ENCODE data around the gene TIGIT. TPM values are rescaled to one million over a fixed set of nuclear protein-coding genes. Genes with fewer than 3 reads are reported as not detected.

Gene TIGIT
- total RNA-seq, 1 experiment from 2014 or later = 1.2 TPM

- no peaks in the 10 kb centered on the region for H3K27me3 ChIP-seq (ENCODE audit: low read length)
- H3K79me2 ChIP-seq (ENCODE audit: low read length) = no peaks in the 10 kb centered on the region
- no peaks in the 10 kb centered on the region for H3K4me1 ChIP-seq (ENCODE audit: low read length)
- no peaks in the 10 kb centered on the region for H3K9me2 ChIP-seq (replicated peaks; ENCODE audit: insufficient read depth, low read length)
- DNase-seq = no peak
- H2AFZ ChIP-seq (ENCODE audit: low read length) = no peak overlapping the region
- no peak overlapping the region for H3K4me3 ChIP-seq (ENCODE audit: low read length)
- no peak overlapping the region for H3K4me2 ChIP-seq (ENCODE audit: low read depth, low read length, poor library complexity, severe bottlenecking)
- no peaks in the 10 kb centered on the region for H3K36me3 ChIP-seq (ENCODE audit: insufficient read depth, low read length)
- no peak overlapping the region for H3K9ac ChIP-seq (ENCODE audit: low read length)
- H4K20me1 ChIP-seq (ENCODE audit: insufficient read depth, low read depth, low read length) = no peaks in the 10 kb centered on the region
- H3K27ac ChIP-seq (ENCODE audit: low read length) = no peak overlapping the region
- H3K9me3 ChIP-seq (ENCODE audit: low read length) = no peaks in the 10 kb centered on the region
Observed at GRCh38 chr3:114318295-114318694, 24.5 kb downstream of the TIGIT start.

- Histone ChIP-seq H3K4me2 (ENCODE audit: low read depth, low read length, poor library complexity, severe bottlenecking) (no peak overlapping the region), H2AFZ (ENCODE audit: low read length) (no peak overlapping the region), H3K4me1 (ENCODE audit: low read length) (peaks cover 3% of the 10 kb centered on the region), H3K9ac (ENCODE audit: low read length) (no peak overlapping the region), H3K4me3 (ENCODE audit: low read length) (no peak overlapping the region), H3K27ac (ENCODE audit: low read length) (no peak overlapping the region), H3K36me3 (ENCODE audit: insufficient read depth, low read length) (no peaks in the 10 kb centered on the region), H4K20me1 (ENCODE audit: insufficient read depth, low read depth, low read length) (no peaks in the 10 kb centered on the region), H3K27me3 (ENCODE audit: low read length) (no peaks in the 10 kb centered on the region), H3K9me2 (replicated peaks; ENCODE audit: insufficient read depth, low read length) (no peaks in the 10 kb centered on the region), H3K9me3 (ENCODE audit: low read length) (no peaks in the 10 kb centered on the region), H3K79me2 (ENCODE audit: low read length) (no peaks in the 10 kb centered on the region)
- DNase-seq = no peak
Observed at GRCh38 chr3:114319453-114319852, 25.6 kb downstream of the TIGIT start.

GRCh38 chr3:114320246-114320645 is 26.4 kb downstream of the TIGIT start:
- Histone ChIP-seq H2AFZ (ENCODE audit: low read length) (no peak overlapping the region), H4K20me1 (ENCODE audit: insufficient read depth, low read depth, low read length) (no peaks in the 10 kb centered on the region), H3K79me2 (ENCODE audit: low read length) (no peaks in the 10 kb centered on the region), H3K36me3 (ENCODE audit: insufficient read depth, low read length) (no peaks in the 10 kb centered on the region), H3K9me2 (replicated peaks; ENCODE audit: insufficient read depth, low read length) (no peaks in the 10 kb centered on the region), H3K9ac (ENCODE audit: low read length) (no peak overlapping the region), H3K4me2 (ENCODE audit: low read depth, low read length, poor library complexity, severe bottlenecking) (no peak overlapping the region), H3K4me1 (ENCODE audit: low read length) (peaks cover 11% of the 10 kb centered on the region), H3K9me3 (ENCODE audit: low read length) (no peaks in the 10 kb centered on the region), H3K27ac (ENCODE audit: low read length) (no peak overlapping the region), H3K4me3 (ENCODE audit: low read length) (no peak overlapping the region), H3K27me3 (ENCODE audit: low read length) (no peaks in the 10 kb centered on the region)
- DNase-seq = no peak

- no peak overlapping the region for H3K27ac ChIP-seq (ENCODE audit: low read length)
- H3K27me3 ChIP-seq (ENCODE audit: low read length) = no peaks in the 10 kb centered on the region
- no peaks in the 10 kb centered on the region for H3K36me3 ChIP-seq (ENCODE audit: insufficient read depth, low read length)
- H3K79me2 ChIP-seq (ENCODE audit: low read length) = no peaks in the 10 kb centered on the region
- H3K9me2 ChIP-seq (replicated peaks; ENCODE audit: insufficient read depth, low read length) = no peaks in the 10 kb centered on the region
- DNase-seq = no peak
- H4K20me1 ChIP-seq (ENCODE audit: insufficient read depth, low read depth, low read length) = no peaks in the 10 kb centered on the region
- no peak overlapping the region for H2AFZ ChIP-seq (ENCODE audit: low read length)
- no peak overlapping the region for H3K4me2 ChIP-seq (ENCODE audit: low read depth, low read length, poor library complexity, severe bottlenecking)
- H3K9me3 ChIP-seq (ENCODE audit: low read length) = no peaks in the 10 kb centered on the region
- no peak overlapping the region for H3K9ac ChIP-seq (ENCODE audit: low read length)
- peaks cover 12% of the 10 kb centered on the region for H3K4me1 ChIP-seq (ENCODE audit: low read length)
- no peak overlapping the region for H3K4me3 ChIP-seq (ENCODE audit: low read length)
Observed at GRCh38 chr3:114323546-114324254, 29.9 kb downstream of the TIGIT start.

- no peaks in the 10 kb centered on the region for H3K36me3 ChIP-seq (ENCODE audit: insufficient read depth, low read length)
- no peaks in the 10 kb centered on the region for H3K9me2 ChIP-seq (replicated peaks; ENCODE audit: insufficient read depth, low read length)
- no peaks in the 10 kb centered on the region for H3K9me3 ChIP-seq (ENCODE audit: low read length)
- H3K27ac ChIP-seq (ENCODE audit: low read length) = no peak overlapping the region
- no peaks in the 10 kb centered on the region for H3K79me2 ChIP-seq (ENCODE audit: low read length)
- H2AFZ ChIP-seq (ENCODE audit: low read length) = no peak overlapping the region
- no peak overlapping the region for H3K4me3 ChIP-seq (ENCODE audit: low read length)
- DNase-seq = no peak
- no peak overlapping the region for H3K4me2 ChIP-seq (ENCODE audit: low read depth, low read length, poor library complexity, severe bottlenecking)
- H3K27me3 ChIP-seq (ENCODE audit: low read length) = no peaks in the 10 kb centered on the region
- no peak overlapping the region for H3K9ac ChIP-seq (ENCODE audit: low read length)
- H4K20me1 ChIP-seq (ENCODE audit: insufficient read depth, low read depth, low read length) = no peaks in the 10 kb centered on the region
- peaks cover 16% of the 10 kb centered on the region for H3K4me1 ChIP-seq (ENCODE audit: low read length)
Observed at GRCh38 chr3:114327665-114328064, 33.8 kb downstream of the TIGIT start.

- no peaks in the 10 kb centered on the region for H3K36me3 ChIP-seq (ENCODE audit: insufficient read depth, low read length)
- no peaks in the 10 kb centered on the region for H3K79me2 ChIP-seq (ENCODE audit: low read length)
- no peaks in the 10 kb centered on the region for H3K27me3 ChIP-seq (ENCODE audit: low read length)
- H3K4me2 ChIP-seq (ENCODE audit: low read depth, low read length, poor library complexity, severe bottlenecking) = no peak overlapping the region
- H2AFZ ChIP-seq (ENCODE audit: low read length) = no peak overlapping the region
- no peak for DNase-seq
- H3K9ac ChIP-seq (ENCODE audit: low read length) = no peak overlapping the region
- H4K20me1 ChIP-seq (ENCODE audit: insufficient read depth, low read depth, low read length) = no peaks in the 10 kb centered on the region
- H3K4me1 ChIP-seq (ENCODE audit: low read length) = peaks cover 23% of the 10 kb centered on the region
- no peaks in the 10 kb centered on the region for H3K9me2 ChIP-seq (replicated peaks; ENCODE audit: insufficient read depth, low read length)
- H3K4me3 ChIP-seq (ENCODE audit: low read length) = no peak overlapping the region
- H3K9me3 ChIP-seq (ENCODE audit: low read length) = no peaks in the 10 kb centered on the region
- H3K27ac ChIP-seq (ENCODE audit: low read length) = no peak overlapping the region
Observed at GRCh38 chr3:114328345-114328744, 34.5 kb downstream of the TIGIT start.

- Histone ChIP-seq H3K9ac (ENCODE audit: low read length) (no peak overlapping the region), H3K4me1 (ENCODE audit: low read length) (peaks cover 20% of the 10 kb centered on the region), H4K20me1 (ENCODE audit: insufficient read depth, low read depth, low read length) (no peaks in the 10 kb centered on the region), H3K4me2 (ENCODE audit: low read depth, low read length, poor library complexity, severe bottlenecking) (no peak overlapping the region), H3K4me3 (ENCODE audit: low read length) (no peak overlapping the region), H3K79me2 (ENCODE audit: low read length) (no peaks in the 10 kb centered on the region), H3K36me3 (ENCODE audit: insufficient read depth, low read length) (no peaks in the 10 kb centered on the region), H3K27ac (ENCODE audit: low read length) (no peak overlapping the region), H3K27me3 (ENCODE audit: low read length) (no peaks in the 10 kb centered on the region), H3K9me2 (replicated peaks; ENCODE audit: insufficient read depth, low read length) (no peaks in the 10 kb centered on the region), H2AFZ (ENCODE audit: low read length) (no peak overlapping the region), H3K9me3 (ENCODE audit: low read length) (no peaks in the 10 kb centered on the region)
- DNase-seq = no peak
Observed at GRCh38 chr3:114329823-114330222, 36.0 kb downstream of the TIGIT start.

- Histone ChIP-seq H3K4me2 (ENCODE audit: low read depth, low read length, poor library complexity, severe bottlenecking) (no peak overlapping the region), H3K9ac (ENCODE audit: low read length) (no peak overlapping the region), H3K27ac (ENCODE audit: low read length) (no peak overlapping the region), H3K27me3 (ENCODE audit: low read length) (no peaks in the 10 kb centered on the region), H3K4me1 (ENCODE audit: low read length) (peaks cover 15% of the 10 kb centered on the region), H3K9me3 (ENCODE audit: low read length) (no peaks in the 10 kb centered on the region), H4K20me1 (ENCODE audit: insufficient read depth, low read depth, low read length) (no peaks in the 10 kb centered on the region), H3K4me3 (ENCODE audit: low read length) (no peak overlapping the region), H3K36me3 (ENCODE audit: insufficient read depth, low read length) (no peaks in the 10 kb centered on the region), H3K9me2 (replicated peaks; ENCODE audit: insufficient read depth, low read length) (no peaks in the 10 kb centered on the region), H2AFZ (ENCODE audit: low read length) (no peak overlapping the region), H3K79me2 (ENCODE audit: low read length) (no peaks in the 10 kb centered on the region)
- no peak for DNase-seq
Observed at GRCh38 chr3:114331007-114331406, 37.2 kb downstream of the TIGIT start.
